Neural crest cell (in vitro differentiated cells): Measurements from ENCODE around the gene TMEM131L. TPM values are rescaled to one million over a fixed set of nuclear protein-coding genes. Genes with fewer than 3 reads are reported as not detected.

Experiments used
- DNase-seq: peaks from one replicate; pipeline ENCODE4 v3.0.0; 2021; ENCODE audit warnings: low read depth, mixed read lengths, low spot score
- H3K27ac Mint-ChIP-seq: one replicate; pipeline ENCODE4 v1.8.0; 2021; ENCODE audit warnings: mild to moderate bottlenecking, mixed read lengths; ENCODE audit not compliant: unreplicated experiment
- H3K27me3 Mint-ChIP-seq: 2 replicates; pipeline ENCODE4 v1.8.0; 2021; ENCODE audit warnings: low read depth, mild to moderate bottlenecking, mixed read lengths
- H3K36me3 Mint-ChIP-seq: 2 replicates; pipeline ENCODE4 v1.8.0; 2021; ENCODE audit warnings: low read depth, mild to moderate bottlenecking, mixed read lengths
- H3K4me1 Mint-ChIP-seq: 2 replicates; pipeline ENCODE4 v1.8.0; 2021; ENCODE audit warnings: mixed read lengths
- H3K4me3 Mint-ChIP-seq: one replicate; pipeline ENCODE4 v1.8.0; 2021; ENCODE audit warnings: mild to moderate bottlenecking, mixed read lengths
- H3K9me3 Mint-ChIP-seq: 2 replicates; pipeline ENCODE4 v1.8.0; 2021; ENCODE audit warnings: mixed read lengths
- CTCF ChIP-seq: fragments of 200-600 bp; sonication (generic); conservative IDR thresholded peaks from 2 replicates; pipeline ENCODE4 v1.5.0; 2021; ENCODE audit warnings: antibody characterized with exemption, mild to moderate bottlenecking
- total RNA-seq: library from RNA; stranded (reverse); gene quantifications from 2 replicates; pipeline ENCODE4 v1.2.1, GENCODE V29; 2021

Gene TMEM131L
- total RNA-seq, 1 donor from 2014 or later, result 36.1 TPM

- no peak overlapping the region for H3K4me3 Mint-ChIP-seq
- H3K9me3 Mint-ChIP-seq, result no peaks in the 10 kb centered on the region
- no peak for TF ChIP-seq CTCF
- peaks cover 6% of the 10 kb centered on the region for H3K4me1 Mint-ChIP-seq
- H3K36me3 Mint-ChIP-seq, result peaks cover 9% of the 10 kb centered on the region
- no peak for DNase-seq
- no peaks in the 10 kb centered on the region for H3K27me3 Mint-ChIP-seq
- H3K27ac Mint-ChIP-seq, result no peak overlapping the region
Observed at GRCh38 chr4:153577053-153577452, 110.9 kb downstream of the TMEM131L start.

GRCh38 chr4:153579410-153579809, 113.2 kb downstream of the TMEM131L start:
- TF ChIP-seq CTCF, result no peak
- Mint-ChIP-seq H3K36me3 (peaks cover 6% of the 10 kb centered on the region), H3K4me1 (peaks cover 6% of the 10 kb centered on the region)

GRCh38 chr4:153579872-153580271, 113.7 kb downstream of the TMEM131L start:
- no peak overlapping the region for H3K4me3 Mint-ChIP-seq
- peaks cover 6% of the 10 kb centered on the region for H3K4me1 Mint-ChIP-seq
- no peak overlapping the region for H3K27ac Mint-ChIP-seq
- no peaks in the 10 kb centered on the region for H3K9me3 Mint-ChIP-seq
- H3K36me3 Mint-ChIP-seq, result peaks cover 8% of the 10 kb centered on the region
- TF ChIP-seq CTCF, result no peak
- DNase-seq, result no peak
- no peaks in the 10 kb centered on the region for H3K27me3 Mint-ChIP-seq

More at GRCh38 chr4:153579410-153579809, 113.2 kb downstream of the TMEM131L start:
- no peaks in the 10 kb centered on the region for H3K9me3 Mint-ChIP-seq
- H3K4me3 Mint-ChIP-seq, result no peak overlapping the region
- H3K27ac Mint-ChIP-seq, result no peak overlapping the region
- no peak for DNase-seq
- no peaks in the 10 kb centered on the region for H3K27me3 Mint-ChIP-seq

GRCh38 chr4:153582954-153583702, 117.0 kb downstream of the TMEM131L start:
- no peak for TF ChIP-seq CTCF
- Mint-ChIP-seq H3K27me3 (no peaks in the 10 kb centered on the region), H3K27ac (no peak overlapping the region), H3K4me3 (no peak overlapping the region), H3K9me3 (no peaks in the 10 kb centered on the region), H3K36me3 (peaks cover 4% of the 10 kb centered on the region), H3K4me1 (peaks cover 6% of the 10 kb centered on the region)
- DNase-seq, result no peak

- H3K9me3 Mint-ChIP-seq, result no peaks in the 10 kb centered on the region
- no peak for TF ChIP-seq CTCF
- H3K27ac Mint-ChIP-seq, result no peak overlapping the region
- H3K4me1 Mint-ChIP-seq, result peaks cover 6% of the 10 kb centered on the region
- peaks cover 10% of the 10 kb centered on the region for H3K36me3 Mint-ChIP-seq
- no peak for DNase-seq
- no peaks in the 10 kb centered on the region for H3K27me3 Mint-ChIP-seq
- no peak overlapping the region for H3K4me3 Mint-ChIP-seq
Observed at GRCh38 chr4:153585026-153585425, 118.9 kb downstream of the TMEM131L start.
